ENCODE measurements around the gene PLEKHF1. TPM values are rescaled to one million over a fixed set of nuclear protein-coding genes. Genes with fewer than 3 reads are reported as not detected.
"Not testable (repeated sequence)": the region's sequence is repeated elsewhere in the genome, so short reads cannot be mapped to it uniquely, and the experiment has no call there.

Gene PLEKHF1
- polyA plus RNA-seq, 1 donor = 2.5 TPM

DNA sequence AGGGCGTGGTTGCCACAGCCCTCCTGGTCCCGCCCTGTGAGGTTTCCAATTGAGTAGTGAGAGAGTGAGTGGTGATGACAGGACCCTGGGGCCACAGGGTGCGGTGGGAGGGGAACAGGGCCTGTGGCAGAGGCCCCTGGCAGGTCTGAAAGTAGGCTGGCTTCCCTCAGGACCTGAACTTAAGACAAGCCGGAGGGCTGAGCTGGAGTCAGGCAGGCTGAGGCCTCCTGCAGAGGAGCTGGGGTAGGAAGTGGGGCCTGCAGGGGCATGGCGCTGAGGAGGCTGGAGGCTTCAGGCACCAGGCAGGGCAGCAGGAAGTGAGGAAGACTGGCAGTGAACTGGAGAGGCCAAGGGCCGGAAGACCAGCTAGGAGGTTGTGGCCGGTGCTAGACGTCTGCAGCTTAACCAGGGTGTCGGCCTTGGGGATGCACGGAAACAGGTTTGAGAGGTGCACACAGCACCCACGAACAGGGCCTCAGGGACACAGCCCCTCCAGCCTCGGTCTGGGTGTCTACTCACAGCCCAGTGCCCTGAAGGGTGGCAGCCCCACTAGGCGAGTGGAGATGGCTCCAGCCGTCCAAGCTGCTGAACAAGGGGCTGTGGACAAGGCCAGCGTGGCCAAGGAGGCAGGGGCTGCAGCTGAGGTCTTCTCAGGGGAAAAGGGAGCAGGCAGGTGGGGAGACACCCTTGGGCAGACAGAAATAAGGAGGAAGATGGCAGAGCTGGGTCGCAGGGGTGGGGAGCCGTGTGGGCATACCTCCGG is 41.4 kb upstream of the PLEKHF1 start:
- Histone ChIP-seq H3K27me3 (ENCODE audit: control insufficient read depth, insufficient read depth, low read length) (peaks cover 2% of the 10 kb centered on the region), H3K36me3 (ENCODE audit: control insufficient read depth, insufficient read depth, low read length) (no peaks in the 10 kb centered on the region), H3K4me3 (ENCODE audit: low read length) (no peak overlapping the region), H3K9me3 (ENCODE audit: control insufficient read depth, low read depth, low read length) (no peaks in the 10 kb centered on the region), H3K27ac (ENCODE audit: low read length) (no peak overlapping the region), H3K4me1 (ENCODE audit: control insufficient read depth, insufficient read depth, low read length) (peaks cover 9% of the 10 kb centered on the region)
- DNase-seq = no peak
- 100% methylated on average over 1 of the region's 18 CpGs for whole genome bisulfite sequencing (ENCODE audit: insufficient coverage, low lambda C conversion rate)

GRCh38 chr19:29624489-29625185 is 40.6 kb upstream of the PLEKHF1 start:
- Histone ChIP-seq H3K9me3 (ENCODE audit: control insufficient read depth, low read depth, low read length) (no peaks in the 10 kb centered on the region), H3K27me3 (ENCODE audit: control insufficient read depth, insufficient read depth, low read length) (peaks cover 2% of the 10 kb centered on the region), H3K36me3 (ENCODE audit: control insufficient read depth, insufficient read depth, low read length) (no peaks in the 10 kb centered on the region), H3K4me3 (ENCODE audit: low read length) (no peak overlapping the region), H3K27ac (ENCODE audit: low read length) (peak overlapping the region; percentile 33), H3K4me1 (ENCODE audit: control insufficient read depth, insufficient read depth, low read length) (peaks cover 9% of the 10 kb centered on the region)
- no CpG with 5 or more reads among the region's 6 CpGs for WGBS (ENCODE audit: insufficient coverage, low lambda C conversion rate)
- peak in 1 of 2 donors; percentile 20 for DNase-seq

DNA sequence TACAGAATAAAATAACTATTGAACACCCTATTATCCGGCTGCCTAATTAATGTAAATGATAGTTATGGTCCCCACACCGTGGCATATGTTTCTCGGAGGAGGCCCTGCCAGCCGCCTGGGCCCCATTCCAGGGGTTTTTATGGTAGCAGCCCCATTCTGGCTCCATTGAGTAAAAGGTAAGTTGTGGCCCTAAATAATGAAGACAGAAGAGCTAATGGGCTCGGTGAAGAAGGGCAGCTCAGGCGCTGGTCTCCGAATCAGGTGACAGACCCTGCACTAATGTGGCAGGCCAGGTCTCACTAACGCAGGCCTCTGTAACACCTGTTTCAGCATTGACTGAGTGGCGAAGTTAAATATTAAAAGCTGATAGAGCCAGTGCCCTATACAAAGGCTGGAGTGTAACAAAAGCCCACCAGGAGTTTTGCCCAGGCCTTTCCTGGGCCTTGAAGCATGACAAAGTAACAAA is 40.0 kb upstream of the PLEKHF1 start:
- WGBS (ENCODE audit: insufficient coverage, low lambda C conversion rate) = no CpG with 5 or more reads among the region's 9 CpGs
- Histone ChIP-seq H3K36me3 (ENCODE audit: control insufficient read depth, insufficient read depth, low read length) (no peaks in the 10 kb centered on the region), H3K27ac (ENCODE audit: low read length) (peak overlapping the region; percentile 33), H3K4me3 (ENCODE audit: low read length) (no peak overlapping the region), H3K27me3 (ENCODE audit: control insufficient read depth, insufficient read depth, low read length) (no peaks in the 10 kb centered on the region), H3K9me3 (ENCODE audit: control insufficient read depth, low read depth, low read length) (no peaks in the 10 kb centered on the region), H3K4me1 (ENCODE audit: control insufficient read depth, insufficient read depth, low read length) (peaks cover 9% of the 10 kb centered on the region)
- DNase-seq = peak in 1 of 2 donors; percentile 62

- no peak overlapping the region for H3K4me3 ChIP-seq (ENCODE audit: low read length)
- no peaks in the 10 kb centered on the region for H3K36me3 ChIP-seq (ENCODE audit: control insufficient read depth, insufficient read depth, low read length)
- WGBS (ENCODE audit: insufficient coverage, low lambda C conversion rate) = no CpG with 5 or more reads among the region's 7 CpGs
- H3K27ac ChIP-seq (ENCODE audit: low read length) = no peak overlapping the region
- no peaks in the 10 kb centered on the region for H3K9me3 ChIP-seq (ENCODE audit: control insufficient read depth, low read depth, low read length)
- no peak for DNase-seq
- no peaks in the 10 kb centered on the region for H3K27me3 ChIP-seq (ENCODE audit: control insufficient read depth, insufficient read depth, low read length)
- H3K4me1 ChIP-seq (ENCODE audit: control insufficient read depth, insufficient read depth, low read length) = peaks cover 9% of the 10 kb centered on the region
Observed at GRCh38 chr19:29626386-29626785, 38.9 kb upstream of the PLEKHF1 start.

GRCh38 chr19:29626832-29627231 is 38.4 kb upstream of the PLEKHF1 start:
- DNase-seq; H3K36me3 ChIP-seq (ENCODE audit: control insufficient read depth, insufficient read depth, low read length); H3K4me3 ChIP-seq (ENCODE audit: low read length); H3K27ac ChIP-seq (ENCODE audit: low read length); H3K27me3 ChIP-seq (ENCODE audit: control insufficient read depth, insufficient read depth, low read length); H3K9me3 ChIP-seq (ENCODE audit: control insufficient read depth, low read depth, low read length); H3K4me1 ChIP-seq (ENCODE audit: control insufficient read depth, insufficient read depth, low read length): not testable (repeated sequence)
- WGBS (ENCODE audit: insufficient coverage, low lambda C conversion rate) = no CpG with 5 or more reads among the region's 9 CpGs

DNA sequence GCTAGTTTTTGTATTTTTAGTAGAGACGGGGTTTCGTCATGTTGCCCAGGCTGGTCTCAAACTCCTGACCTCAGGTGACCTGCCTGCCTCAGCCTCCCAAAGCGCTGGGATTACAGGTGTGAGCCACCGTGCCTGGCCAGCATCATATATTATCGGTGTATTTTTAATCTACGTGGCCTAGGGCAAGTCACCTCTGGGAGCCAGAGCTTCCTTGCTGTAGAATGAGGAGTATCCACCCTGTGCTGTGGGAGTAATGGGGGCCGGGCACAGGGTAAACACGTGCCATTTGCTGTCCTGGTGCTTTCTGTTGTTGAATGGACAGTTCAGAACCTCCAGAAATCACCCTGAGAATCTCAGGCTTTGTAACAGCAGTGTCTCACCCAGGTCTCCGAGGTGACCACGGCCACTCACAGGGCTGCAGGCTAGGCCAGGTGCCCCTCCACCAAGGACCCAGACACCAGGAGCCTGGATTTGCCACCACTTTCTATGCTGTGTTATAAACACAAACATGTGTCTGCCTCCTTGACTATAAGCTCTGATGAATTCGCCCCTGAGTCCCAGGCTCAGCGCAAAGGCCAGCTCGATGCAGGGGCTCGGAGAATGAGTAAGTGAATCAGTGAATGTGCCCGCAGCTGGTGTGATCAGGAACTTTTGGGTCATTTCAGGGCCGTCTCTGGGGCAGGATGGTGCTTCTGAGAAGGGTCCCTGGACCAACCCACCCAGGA is 36.4 kb upstream of the PLEKHF1 start:
- Histone ChIP-seq H3K27ac (ENCODE audit: low read length) (no peak overlapping the region), H3K4me1 (ENCODE audit: control insufficient read depth, insufficient read depth, low read length) (peaks cover 9% of the 10 kb centered on the region), H3K36me3 (ENCODE audit: control insufficient read depth, insufficient read depth, low read length) (no peaks in the 10 kb centered on the region), H3K9me3 (ENCODE audit: control insufficient read depth, low read depth, low read length) (no peaks in the 10 kb centered on the region), H3K27me3 (ENCODE audit: control insufficient read depth, insufficient read depth, low read length) (no peaks in the 10 kb centered on the region), H3K4me3 (ENCODE audit: low read length) (no peak overlapping the region)
- DNase-seq = no peak
- no CpG with 5 or more reads among the region's 16 CpGs for WGBS (ENCODE audit: insufficient coverage, low lambda C conversion rate)

DNA sequence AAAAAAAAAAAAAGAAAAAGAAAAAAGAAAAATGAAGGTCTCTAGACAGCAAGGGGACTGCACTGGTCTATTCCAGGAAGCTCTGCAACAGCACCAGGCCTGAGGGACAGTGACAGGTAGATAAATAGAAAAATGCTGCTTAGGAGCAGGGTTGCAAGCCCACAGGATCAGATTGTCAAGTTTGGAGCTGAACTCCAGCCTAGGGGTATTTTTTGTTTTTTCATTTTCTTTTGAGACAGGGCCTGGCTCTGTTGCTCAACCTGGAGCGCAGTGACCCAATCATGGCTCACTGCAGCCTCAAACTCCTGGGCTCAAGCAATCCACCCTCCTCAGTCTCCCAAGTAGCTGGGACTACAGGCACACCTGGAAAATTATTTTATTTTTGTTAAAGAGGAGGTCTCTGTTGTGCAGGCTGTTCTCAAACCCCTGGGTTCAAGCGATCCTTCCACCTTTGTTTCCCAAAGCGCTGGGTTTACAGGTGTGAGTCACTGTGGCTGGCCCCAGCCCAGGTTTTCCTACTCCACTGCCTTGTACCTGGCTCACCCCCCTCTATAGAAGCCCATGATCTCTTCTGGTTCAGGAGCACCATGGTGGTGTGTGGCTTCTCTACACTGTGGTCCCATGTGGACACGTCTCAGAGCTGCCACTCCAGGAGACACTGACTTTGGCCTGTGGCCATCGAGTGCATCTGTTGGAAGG is 35.3 kb upstream of the PLEKHF1 start:
- DNase-seq = no peak
- H3K27me3 ChIP-seq (ENCODE audit: control insufficient read depth, insufficient read depth, low read length) = no peaks in the 10 kb centered on the region
- no peak overlapping the region for H3K4me3 ChIP-seq (ENCODE audit: low read length)
- no peaks in the 10 kb centered on the region for H3K36me3 ChIP-seq (ENCODE audit: control insufficient read depth, insufficient read depth, low read length)
- H3K9me3 ChIP-seq (ENCODE audit: control insufficient read depth, low read depth, low read length) = no peaks in the 10 kb centered on the region
- no peak overlapping the region for H3K27ac ChIP-seq (ENCODE audit: low read length)
- H3K4me1 ChIP-seq (ENCODE audit: control insufficient read depth, insufficient read depth, low read length) = peaks cover 6% of the 10 kb centered on the region
- WGBS (ENCODE audit: insufficient coverage, low lambda C conversion rate) = no CpG with 5 or more reads among the region's 5 CpGs

DNA sequence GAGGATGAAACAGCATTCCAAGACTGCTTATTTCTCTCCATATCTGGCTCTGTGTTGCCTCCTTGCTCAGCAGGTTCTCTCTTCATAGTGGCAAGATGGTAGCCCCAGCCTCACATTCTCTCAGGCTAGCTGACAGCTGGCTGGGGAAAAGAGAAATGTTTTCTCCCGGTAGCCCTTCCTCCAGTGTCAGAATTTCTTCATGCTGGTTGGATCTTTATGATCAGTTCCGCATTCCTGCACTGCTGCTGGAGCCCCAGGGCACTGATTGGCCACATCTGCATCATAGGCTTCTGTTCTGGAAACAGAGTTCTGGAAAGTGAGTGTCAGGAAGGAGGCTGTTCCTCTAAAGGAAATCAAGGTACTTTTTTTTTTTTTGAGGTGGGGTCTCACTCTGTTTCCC is 34.6 kb upstream of the PLEKHF1 start:
- Histone ChIP-seq H3K27ac (ENCODE audit: low read length) (no peak overlapping the region), H3K4me1 (ENCODE audit: control insufficient read depth, insufficient read depth, low read length) (no peaks in the 10 kb centered on the region), H3K4me3 (ENCODE audit: low read length) (no peak overlapping the region), H3K36me3 (ENCODE audit: control insufficient read depth, insufficient read depth, low read length) (no peaks in the 10 kb centered on the region), H3K27me3 (ENCODE audit: control insufficient read depth, insufficient read depth, low read length) (no peaks in the 10 kb centered on the region), H3K9me3 (ENCODE audit: control insufficient read depth, low read depth, low read length) (no peaks in the 10 kb centered on the region)
- no peak for DNase-seq
- no CpG with 5 or more reads among the region's 2 CpGs for WGBS (ENCODE audit: insufficient coverage, low lambda C conversion rate)

GRCh38 chr19:29631450-29631849 is 33.8 kb upstream of the PLEKHF1 start:
- H3K27ac ChIP-seq (ENCODE audit: low read length) = no peak overlapping the region

GRCh38 chr19:29634002-29634401 is 31.3 kb upstream of the PLEKHF1 start:
- no peak overlapping the region for H3K27ac ChIP-seq (ENCODE audit: low read length)
- H3K36me3 ChIP-seq (ENCODE audit: control insufficient read depth, insufficient read depth, low read length) = no peaks in the 10 kb centered on the region
- H3K9me3 ChIP-seq (ENCODE audit: control insufficient read depth, low read depth, low read length) = no peaks in the 10 kb centered on the region
- no peak overlapping the region for H3K4me3 ChIP-seq (ENCODE audit: low read length)
- whole genome bisulfite sequencing (ENCODE audit: insufficient coverage, low lambda C conversion rate) = 80% methylated on average over 1 of the region's 2 CpGs
- no peaks in the 10 kb centered on the region for H3K4me1 ChIP-seq (ENCODE audit: control insufficient read depth, insufficient read depth, low read length)
- H3K27me3 ChIP-seq (ENCODE audit: control insufficient read depth, insufficient read depth, low read length) = no peaks in the 10 kb centered on the region
- DNase-seq = no peak

More at GRCh38 chr19:29631450-29631849, 33.8 kb upstream of the PLEKHF1 start:
- no peaks in the 10 kb centered on the region for H3K27me3 ChIP-seq (ENCODE audit: control insufficient read depth, insufficient read depth, low read length)
- H3K9me3 ChIP-seq (ENCODE audit: control insufficient read depth, low read depth, low read length) = no peaks in the 10 kb centered on the region
- WGBS (ENCODE audit: insufficient coverage, low lambda C conversion rate) = no CpG with 5 or more reads among the region's 3 CpGs
- DNase-seq = no peak
- H3K4me1 ChIP-seq (ENCODE audit: control insufficient read depth, insufficient read depth, low read length) = no peaks in the 10 kb centered on the region
- H3K36me3 ChIP-seq (ENCODE audit: control insufficient read depth, insufficient read depth, low read length) = no peaks in the 10 kb centered on the region
- H3K4me3 ChIP-seq (ENCODE audit: low read length) = no peak overlapping the region

Measured in large intestine (tissue), 3 donors.